GM21737 (cell line): ENCODE measurements around the gene GPC3.
"Not testable (repeated sequence)": the region's sequence is repeated elsewhere in the genome, so short reads cannot be mapped to it uniquely, and the experiment has no call there.

ENCODE experiments used
- ATAC-seq: cut with Tn5 transposase; IDR thresholded peaks from one replicate; pipeline ENCODE4 v1.9.1; 2021; ENCODE audit warnings: mild to moderate bottlenecking, moderate library complexity; ENCODE audit not compliant: unreplicated experiment

Gene GPC3

GRCh38 chrX:133999031-133999705, 13.8 kb upstream of the GPC3 start:
- ATAC-seq: no peak

- no peak for ATAC-seq
These were observed 10.4 kb upstream of the GPC3 start for GRCh38 chrX:133995759-133996158.

- ATAC-seq: no peak
These were observed 9.2 kb upstream of the GPC3 start for GRCh38 chrX:133994576-133994975.

GRCh38 chrX:133992882-133993281, 7.5 kb upstream of the GPC3 start:
- ATAC-seq: no peak

DNA sequence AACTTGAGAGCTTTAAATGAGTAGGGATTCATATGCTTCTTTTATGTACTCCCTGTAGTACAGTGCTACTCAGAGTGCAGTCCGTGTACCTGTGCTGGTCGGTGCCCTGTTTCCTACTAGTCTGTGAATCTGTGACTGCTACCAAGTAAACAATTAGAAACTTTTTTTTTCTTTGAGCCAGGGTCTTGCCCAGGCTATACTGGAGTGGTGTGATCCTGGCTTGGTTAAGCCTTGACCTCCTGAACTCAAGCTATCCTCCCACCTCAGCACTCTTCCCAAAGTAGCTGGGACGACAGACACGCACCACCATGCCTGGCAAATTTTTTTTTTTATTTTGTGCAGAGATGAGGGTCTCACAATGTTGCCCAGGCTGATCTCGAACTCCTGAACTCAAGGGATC, 6.4 kb upstream of the GPC3 start:
- ATAC-seq: no peak

- ATAC-seq: not testable (repeated sequence)
These were observed 5.7 kb upstream of the GPC3 start for GRCh38 chrX:133991057-133991456.

DNA sequence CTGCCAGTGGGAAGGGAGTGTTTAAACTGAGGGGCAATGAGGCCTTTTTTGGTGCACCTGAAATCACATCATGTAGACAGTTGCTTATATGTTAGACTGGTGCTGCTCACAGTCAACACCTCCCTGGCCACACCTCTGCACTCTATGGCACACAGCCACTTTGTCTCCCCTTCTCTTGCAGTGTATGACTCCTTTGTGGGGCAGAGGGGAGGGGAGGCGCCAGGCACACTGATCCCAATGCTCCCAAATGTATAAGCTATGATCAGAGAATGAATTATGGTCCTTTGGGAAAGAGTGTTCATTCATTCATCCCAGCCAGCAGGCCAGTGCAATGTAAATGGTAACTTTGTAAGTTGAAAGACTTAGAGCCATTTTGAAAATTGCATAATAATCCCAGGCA, 4.6 kb upstream of the GPC3 start:
- no peak for ATAC-seq

- no peak for ATAC-seq
These were observed 4.1 kb upstream of the GPC3 start for GRCh38 chrX:133989490-133989889.

DNA sequence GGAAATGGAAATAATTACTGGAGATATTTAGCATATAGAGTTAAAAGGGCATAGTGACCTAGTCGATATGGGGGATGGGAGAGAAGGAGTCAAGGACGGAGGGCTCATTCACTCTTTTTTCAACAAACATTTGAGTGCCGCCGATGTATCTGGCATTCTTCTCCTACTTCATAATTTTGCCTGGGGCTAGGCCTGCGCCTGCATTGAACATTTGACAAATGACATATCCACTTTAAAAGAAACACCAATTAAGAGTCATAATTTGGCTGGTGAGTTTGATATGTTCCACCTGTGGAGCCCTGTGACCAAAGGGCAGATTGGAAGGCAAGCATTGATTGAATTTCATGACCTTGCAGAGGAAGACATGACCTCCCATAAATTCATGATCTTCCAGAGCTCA, 2.6 kb upstream of the GPC3 start:
- no peak for ATAC-seq

GRCh38 chrX:133987188-133987587, 1.8 kb upstream of the GPC3 start:
- ATAC-seq: no peak

GRCh38 chrX:133985967-133986683, 731 bp upstream of the GPC3 start:
- ATAC-seq: no peak

DNA sequence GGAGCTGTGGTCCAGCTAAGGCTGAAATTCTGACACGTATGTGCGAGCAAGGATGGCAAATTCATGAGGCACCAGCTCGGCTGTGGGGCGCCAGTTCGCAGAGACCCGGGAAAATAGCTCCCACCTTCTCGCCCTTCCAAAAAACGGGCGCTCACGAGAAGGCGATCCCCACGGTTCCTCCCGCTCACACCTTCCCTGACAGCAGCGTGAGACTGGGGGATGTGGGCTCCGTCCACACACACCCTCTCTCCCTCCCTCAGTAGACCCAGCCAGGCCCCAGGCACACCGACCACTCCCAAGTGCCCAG, 584 bp downstream of the GPC3 start:
- ATAC-seq: no peak

DNA sequence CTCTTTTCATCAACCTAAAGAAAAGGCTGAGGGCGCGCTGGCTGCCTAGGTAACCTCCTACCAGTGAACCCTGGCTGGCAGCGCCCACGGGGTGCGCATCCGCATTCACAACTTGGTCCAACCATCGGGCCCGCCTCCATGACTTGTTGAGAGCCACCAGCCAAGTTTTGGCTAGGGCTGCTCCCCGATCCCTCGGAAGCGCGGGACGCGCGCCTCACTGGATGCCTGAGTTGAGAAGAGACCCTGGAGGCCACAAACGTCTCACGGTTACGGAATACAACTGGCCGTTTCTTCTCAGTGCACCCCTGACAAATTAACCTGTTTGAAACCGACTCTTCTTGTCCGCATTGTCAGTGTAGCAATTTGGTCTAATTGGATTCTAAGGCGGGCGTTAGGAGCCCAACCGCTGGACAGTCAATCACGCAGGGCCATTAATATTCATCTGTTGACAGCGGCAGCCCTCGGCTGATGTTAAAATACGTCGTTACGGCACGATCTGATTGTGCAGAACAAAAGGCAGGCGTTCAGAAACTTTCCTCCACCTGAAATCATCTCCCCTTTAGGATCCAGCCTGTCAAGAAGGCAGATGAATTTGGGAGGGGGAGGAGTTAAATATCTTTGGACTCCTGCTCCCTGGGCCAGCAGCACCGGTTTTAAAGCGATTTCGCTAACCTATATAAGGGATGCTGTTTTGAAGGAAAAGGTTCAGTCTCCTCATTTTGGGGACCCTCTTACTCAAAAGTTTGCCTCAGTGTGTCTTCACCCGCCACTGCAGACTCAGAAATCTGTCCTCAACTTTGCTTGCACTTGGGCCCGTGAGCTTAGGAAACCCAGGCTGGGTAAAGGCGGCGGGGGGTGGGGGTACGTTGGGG, 1.2 kb downstream of the GPC3 start:
- no peak for ATAC-seq

DNA sequence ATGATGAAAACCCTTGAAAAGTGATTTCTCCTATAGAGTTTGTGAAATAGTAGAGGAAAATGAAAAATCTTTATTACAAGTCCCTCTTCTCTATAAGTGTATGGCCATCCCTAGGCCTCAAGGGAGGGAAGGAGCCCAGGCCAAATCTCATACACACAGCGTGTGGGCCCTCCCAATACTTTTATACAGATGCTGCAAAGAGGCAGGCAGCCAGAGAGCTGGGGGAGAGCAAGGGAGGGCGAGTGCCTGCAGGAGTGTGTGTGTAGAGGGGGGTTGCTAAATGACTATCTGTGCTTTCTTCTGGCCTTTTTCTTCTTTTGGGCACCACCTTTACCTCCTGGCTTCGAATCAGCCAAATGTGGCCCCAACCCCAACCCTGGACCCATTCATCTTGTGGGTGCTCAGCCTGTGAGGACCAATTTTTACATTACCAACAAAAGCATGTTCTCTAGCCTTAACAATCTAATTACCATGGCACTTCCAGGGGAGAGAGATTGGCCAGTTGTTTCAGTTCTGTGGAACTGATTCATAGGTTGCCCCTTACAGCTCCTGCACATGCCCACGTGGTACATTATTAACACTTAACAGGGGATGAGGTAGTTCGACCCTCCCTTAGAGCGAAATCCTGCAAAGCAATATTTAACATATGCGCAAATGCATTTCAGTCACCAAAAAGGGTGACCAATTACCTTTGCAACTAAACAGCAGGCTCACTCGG, 2.0 kb downstream of the GPC3 start:
- ATAC-seq: no peak

DNA sequence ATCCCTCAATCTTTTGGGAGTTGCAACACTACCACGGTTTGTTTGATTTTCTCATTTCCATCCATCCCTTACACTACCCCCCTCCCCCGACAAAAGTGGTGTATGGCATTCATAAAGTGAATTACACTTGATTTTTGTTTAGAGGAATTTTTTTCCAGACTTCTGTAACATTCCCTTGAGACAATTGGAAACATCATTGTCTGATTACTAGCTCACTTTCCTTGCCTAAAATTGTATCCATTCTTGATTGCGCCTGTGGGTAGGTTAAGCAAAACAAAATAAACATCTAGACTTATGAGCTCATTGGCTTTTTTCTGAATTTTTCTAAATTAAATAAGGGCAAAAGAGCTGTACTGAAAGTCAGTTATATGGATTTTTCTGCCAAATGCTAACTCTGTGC, 3.5 kb downstream of the GPC3 start:
- no peak for ATAC-seq

DNA sequence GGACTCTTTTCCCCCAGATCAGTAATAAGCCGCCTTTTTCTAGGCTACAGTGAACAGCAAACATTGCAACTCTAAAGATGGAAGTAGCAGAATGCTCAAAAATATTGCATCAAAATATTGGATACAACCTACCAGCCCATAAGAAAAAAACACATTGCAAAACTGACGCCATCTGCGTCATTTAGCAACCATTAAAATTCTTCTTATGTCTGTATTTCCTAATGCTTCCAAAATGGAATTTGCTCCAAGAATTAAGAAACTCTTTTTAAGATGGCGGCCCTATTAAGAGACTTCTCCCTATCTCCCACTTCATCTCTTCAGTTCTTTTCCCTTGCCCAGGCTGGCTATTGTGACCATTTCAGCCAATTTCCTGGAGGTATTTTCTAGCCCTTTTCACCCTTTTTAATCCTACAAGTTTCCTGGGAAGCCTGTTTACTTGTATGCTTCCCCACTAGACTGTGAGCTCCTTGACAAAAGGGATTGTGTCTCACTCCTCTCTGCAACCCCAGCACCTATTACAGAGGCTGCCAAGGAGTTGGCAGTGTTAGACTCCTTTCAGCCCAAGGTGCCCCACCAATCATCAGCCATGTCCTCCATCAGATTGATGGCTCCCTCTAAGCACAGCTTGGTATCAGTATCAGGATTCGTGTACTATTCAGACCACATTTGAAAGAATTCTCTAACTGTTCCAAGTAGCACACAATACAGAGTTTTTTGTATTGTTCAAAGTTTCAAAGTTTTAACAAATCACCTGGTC, 4.4 kb downstream of the GPC3 start:
- ATAC-seq: no peak

GRCh38 chrX:133980406-133980805, 5.0 kb downstream of the GPC3 start:
- ATAC-seq: no peak

DNA sequence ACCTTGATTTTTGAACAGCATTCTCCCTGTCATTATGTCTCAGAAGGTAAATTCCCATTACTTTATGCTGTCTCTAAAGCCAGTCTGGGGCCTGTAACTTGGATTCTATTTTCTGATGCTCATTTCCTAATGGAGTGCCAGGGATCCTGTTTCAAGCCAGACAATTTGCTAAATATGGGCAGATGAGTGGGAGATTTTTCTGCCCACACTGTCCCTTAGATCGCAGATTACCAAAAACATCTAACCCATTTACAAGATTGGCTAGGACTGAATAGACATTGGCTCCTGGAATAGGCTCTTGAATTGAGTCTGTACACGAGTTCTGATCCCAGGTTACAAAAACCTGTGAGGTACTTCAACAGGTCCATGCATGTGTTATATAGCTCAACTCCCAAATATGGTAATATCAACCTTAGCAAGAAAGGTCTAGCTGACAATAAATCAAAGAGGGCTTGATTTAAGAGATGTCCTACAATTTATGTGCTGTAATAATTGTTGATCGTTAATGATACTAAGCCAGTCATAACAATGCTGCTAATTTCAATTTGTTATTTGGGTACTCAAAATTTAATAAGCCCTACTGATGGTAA, 5.7 kb downstream of the GPC3 start:
- no peak for ATAC-seq

GRCh38 chrX:133973704-133974103, 11.7 kb downstream of the GPC3 start:
- ATAC-seq: no peak

DNA sequence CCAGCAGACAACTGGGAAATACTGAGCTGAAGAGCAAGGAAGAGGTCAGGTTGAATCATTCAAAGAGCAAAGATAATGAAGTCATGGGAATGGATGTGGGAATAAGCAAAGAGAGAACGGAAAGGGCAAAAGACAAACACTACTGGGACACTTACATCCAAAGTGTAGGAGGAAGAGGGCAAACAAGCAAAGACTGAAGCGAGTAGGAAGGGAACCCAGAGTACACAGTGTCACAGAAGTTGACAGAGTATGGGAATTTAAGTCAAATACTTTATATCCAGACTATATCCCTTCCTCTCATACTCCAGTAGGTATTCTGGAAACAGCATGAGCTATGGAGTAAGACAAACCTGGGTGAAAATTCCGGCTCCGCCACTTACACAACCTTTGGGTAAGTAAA, 12.5 kb downstream of the GPC3 start:
- ATAC-seq: no peak
